ENCODE measurements around the gene FAM227B.
"Not testable (repeated sequence)": the region's sequence is repeated elsewhere in the genome, so short reads cannot be mapped to it uniquely, and the experiment has no call there.

The FAM227B gene

DNA sequence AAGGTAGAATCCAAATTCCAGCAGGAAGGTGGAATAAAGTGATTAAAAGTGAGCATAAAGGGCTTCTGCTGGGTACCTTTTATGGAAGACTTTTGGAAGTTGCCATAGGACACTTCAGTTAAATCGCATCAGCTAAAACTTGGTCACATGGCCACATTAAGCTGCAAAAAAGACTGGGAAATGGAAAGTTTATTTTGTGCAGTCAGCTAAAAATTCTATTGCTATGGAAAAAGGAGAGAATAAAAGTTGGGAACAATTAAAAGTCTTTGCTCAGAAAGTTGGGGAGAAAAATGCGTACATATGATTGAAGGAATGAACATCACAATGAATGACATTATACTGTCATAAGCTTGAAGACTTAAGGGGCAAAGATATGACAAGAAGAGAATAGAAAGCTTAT lies 148.3 kb downstream of the FAM227B start:
- Histone ChIP-seq H3K9ac (ENCODE audit: insufficient read length) (no peak overlapping the region), H3K4me3 (no peak overlapping the region), H3K27ac (no peak overlapping the region), H3K9me3 (ENCODE audit: low read depth, low read length) (no peaks in the 10 kb centered on the region), H3K36me3 (ENCODE audit: insufficient read depth, low read length) (no peaks in the 10 kb centered on the region)
- TF ChIP-seq POLR2AphosphoS5 (IDR thresholded peaks at IDR 0.05; ENCODE audit: borderline replicate concordance, low read depth, low read length) (no peak), FOXP2 (optimal IDR thresholded peaks at IDR 0.05; ENCODE audit: control extremely low read depth, extremely low read length, insufficient read depth) (no peak), EZH2 (IDR thresholded peaks at IDR 0.05) (no peak)
- DNase-seq (ENCODE audit: low read depth, low spot score) = no peak

DNA sequence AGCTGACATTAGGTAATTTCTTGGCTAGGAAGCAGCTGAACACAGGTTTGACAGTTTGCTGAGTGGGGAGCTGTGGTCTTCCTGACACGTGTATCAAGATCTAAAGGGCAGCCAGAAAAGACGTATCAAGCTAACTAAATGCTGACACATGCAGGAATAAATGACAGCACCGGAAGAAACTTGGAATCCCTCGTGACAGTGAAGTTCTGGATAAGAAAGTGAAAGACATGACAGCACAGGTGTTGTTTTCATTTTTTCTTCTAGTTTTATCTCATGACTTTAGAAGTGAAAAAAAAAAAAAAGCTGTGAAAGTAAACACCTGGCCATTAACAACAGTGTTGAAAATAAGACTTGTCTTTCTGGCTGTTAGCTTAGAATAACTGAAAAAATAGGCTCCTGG lies 148.9 kb downstream of the FAM227B start:
- no peak for DNase-seq (ENCODE audit: low read depth, low spot score)
- TF ChIP-seq POLR2AphosphoS5 (IDR thresholded peaks at IDR 0.05; ENCODE audit: borderline replicate concordance, low read depth, low read length) (no peak), FOXP2 (optimal IDR thresholded peaks at IDR 0.05; ENCODE audit: control extremely low read depth, extremely low read length, insufficient read depth) (no peak), EZH2 (IDR thresholded peaks at IDR 0.05) (no peak)
- H3K36me3 ChIP-seq (ENCODE audit: insufficient read depth, low read length) = no peaks in the 10 kb centered on the region
- no peaks in the 10 kb centered on the region for H3K9me3 ChIP-seq (ENCODE audit: low read depth, low read length)
- H3K9ac ChIP-seq (ENCODE audit: insufficient read length) = no peak overlapping the region
- H3K4me3 ChIP-seq = no peak overlapping the region
- no peak overlapping the region for H3K27ac ChIP-seq

DNA sequence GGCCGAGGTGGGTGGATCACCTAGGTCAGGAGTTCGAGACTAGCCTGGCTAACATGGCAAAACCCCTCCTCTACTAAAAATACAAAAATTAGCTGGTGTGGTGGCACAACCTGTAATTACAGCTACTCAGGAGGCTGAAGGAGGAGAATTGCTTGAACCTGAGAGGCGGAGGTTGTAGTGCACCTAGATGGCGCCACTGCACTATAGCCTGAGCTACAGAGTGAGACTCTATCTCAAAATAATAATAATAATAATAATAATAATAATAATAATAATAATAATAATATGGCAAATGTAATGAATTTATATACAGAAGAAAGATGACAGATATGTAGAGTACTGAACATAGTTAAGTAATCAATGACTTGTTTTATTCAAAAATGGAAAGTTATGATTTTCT lies 149.4 kb downstream of the FAM227B start:
- not testable (repeated sequence) for H3K27ac ChIP-seq; H3K4me3 ChIP-seq; H3K9me3 ChIP-seq (ENCODE audit: low read depth, low read length); DNase-seq (ENCODE audit: low read depth, low spot score); H3K9ac ChIP-seq (ENCODE audit: insufficient read length); H3K36me3 ChIP-seq (ENCODE audit: insufficient read depth, low read length)

DNA sequence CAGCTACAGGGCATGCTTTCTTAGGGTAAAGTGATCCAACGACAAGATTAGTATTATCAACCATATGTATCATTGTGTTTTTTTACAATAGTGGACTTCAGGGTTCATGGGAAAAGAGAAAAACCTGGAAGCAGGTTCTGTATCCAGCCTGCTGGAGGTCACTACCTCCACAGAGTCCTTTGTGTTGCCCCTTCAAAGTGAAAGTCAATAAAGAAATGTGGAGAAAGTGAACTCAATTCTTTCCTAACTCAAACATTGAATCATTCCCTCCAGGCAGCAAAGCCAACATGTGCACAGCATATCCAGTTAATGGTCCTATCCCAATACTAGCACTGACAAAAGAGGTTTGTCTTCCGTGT lies 152.2 kb downstream of the FAM227B start:
- Histone ChIP-seq H3K9me3 (ENCODE audit: low read depth, low read length) (no peaks in the 10 kb centered on the region), H3K36me3 (ENCODE audit: insufficient read depth, low read length) (no peaks in the 10 kb centered on the region), H3K27ac (no peak overlapping the region), H3K9ac (ENCODE audit: insufficient read length) (no peak overlapping the region), H3K4me3 (no peak overlapping the region)
- no peak for TF ChIP-seq POLR2AphosphoS5 (IDR thresholded peaks at IDR 0.05; ENCODE audit: borderline replicate concordance, low read depth, low read length)
- TF ChIP-seq FOXP2 (optimal IDR thresholded peaks at IDR 0.05; ENCODE audit: control extremely low read depth, extremely low read length, insufficient read depth) = no peak
- TF ChIP-seq EZH2 (IDR thresholded peaks at IDR 0.05) = no peak
- DNase-seq (ENCODE audit: low read depth, low spot score) = no peak

DNA sequence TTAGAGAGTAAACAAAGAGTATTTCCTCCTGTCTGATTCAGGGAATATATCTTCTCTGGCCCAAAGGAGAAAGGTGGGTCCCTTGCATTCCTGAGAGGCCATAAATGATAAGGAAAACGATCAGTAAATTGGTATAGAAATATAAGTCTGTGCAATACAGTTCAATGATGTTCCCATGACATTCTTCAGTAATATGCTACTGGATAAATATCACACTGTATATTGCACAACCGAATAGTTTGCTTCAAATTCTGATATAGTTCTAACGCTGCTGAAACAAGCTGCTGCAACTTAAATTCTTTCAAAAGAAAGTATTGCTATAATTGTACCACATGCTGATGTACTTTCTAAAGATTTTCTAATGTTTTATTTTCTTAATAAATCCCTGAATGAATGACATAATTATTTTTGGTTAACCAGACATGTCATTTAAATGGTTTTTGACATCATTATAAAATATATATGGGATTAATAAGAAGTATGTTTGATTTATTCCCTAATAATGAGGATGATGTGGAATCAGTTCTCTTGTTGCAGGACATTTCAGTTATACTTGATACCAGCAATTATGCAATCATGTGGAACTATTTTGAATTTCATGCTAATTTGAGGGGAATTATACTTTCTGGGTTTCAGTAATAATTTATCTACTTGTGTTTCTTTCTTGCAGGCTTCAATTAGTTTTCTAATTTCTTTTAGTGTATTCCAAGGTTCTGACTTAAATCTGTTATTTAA lies 152.7 kb downstream of the FAM227B start:
- Histone ChIP-seq H3K9me3 (ENCODE audit: low read depth, low read length) (no peaks in the 10 kb centered on the region), H3K36me3 (ENCODE audit: insufficient read depth, low read length) (no peaks in the 10 kb centered on the region), H3K9ac (ENCODE audit: insufficient read length) (no peak overlapping the region), H3K27ac (no peak overlapping the region), H3K4me3 (no peak overlapping the region)
- TF ChIP-seq FOXP2 (optimal IDR thresholded peaks at IDR 0.05; ENCODE audit: control extremely low read depth, extremely low read length, insufficient read depth) (no peak), POLR2AphosphoS5 (IDR thresholded peaks at IDR 0.05; ENCODE audit: borderline replicate concordance, low read depth, low read length) (no peak), EZH2 (IDR thresholded peaks at IDR 0.05) (no peak)
- DNase-seq (ENCODE audit: low read depth, low spot score) = peak; percentile 8

DNA sequence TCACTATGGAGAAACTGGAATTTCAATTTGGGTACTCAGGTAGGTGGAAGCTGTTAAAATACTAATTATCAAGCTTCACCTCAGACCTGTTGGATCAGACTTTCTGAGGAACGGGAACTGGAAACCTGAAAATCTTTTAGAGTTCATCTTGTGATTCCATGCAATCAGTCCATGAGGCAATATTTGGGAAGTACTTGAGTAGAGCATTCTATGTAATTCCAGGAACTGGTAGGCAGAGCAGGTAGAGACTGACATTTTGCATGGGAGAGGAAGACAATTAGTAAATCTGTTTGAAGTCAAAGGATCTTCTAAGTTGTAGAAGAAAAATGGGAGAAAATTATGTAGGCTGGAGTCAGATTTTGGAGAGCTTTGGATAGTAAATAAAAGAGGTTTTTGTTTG lies 154.5 kb downstream of the FAM227B start:
- no peak overlapping the region for H3K27ac ChIP-seq
- no peak overlapping the region for H3K9ac ChIP-seq (ENCODE audit: insufficient read length)
- no peaks in the 10 kb centered on the region for H3K9me3 ChIP-seq (ENCODE audit: low read depth, low read length)
- no peak overlapping the region for H3K4me3 ChIP-seq
- H3K36me3 ChIP-seq (ENCODE audit: insufficient read depth, low read length) = no peaks in the 10 kb centered on the region
- DNase-seq (ENCODE audit: low read depth, low spot score) = no peak
- TF ChIP-seq FOXP2 (optimal IDR thresholded peaks at IDR 0.05; ENCODE audit: control extremely low read depth, extremely low read length, insufficient read depth) (no peak), POLR2AphosphoS5 (IDR thresholded peaks at IDR 0.05; ENCODE audit: borderline replicate concordance, low read depth, low read length) (no peak), EZH2 (IDR thresholded peaks at IDR 0.05) (no peak)

DNA sequence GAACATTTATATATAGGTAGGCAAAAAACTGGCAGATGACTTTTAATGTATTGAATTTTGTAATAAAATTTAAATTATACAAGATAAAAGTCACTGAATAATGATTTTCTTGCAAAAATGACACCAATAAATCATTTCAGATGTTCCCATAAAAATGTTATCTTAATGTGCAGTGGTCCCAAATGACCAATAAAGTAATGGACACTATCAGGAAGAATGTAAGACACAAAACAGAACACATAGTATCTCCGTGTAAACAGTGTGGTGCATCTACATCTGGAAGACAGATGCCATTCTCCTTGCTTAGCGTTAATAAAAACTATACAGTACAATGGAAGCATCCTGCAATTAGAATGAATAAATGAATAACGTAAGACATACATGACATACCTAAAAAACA lies 156.1 kb downstream of the FAM227B start:
- Histone ChIP-seq H3K4me3 (no peak overlapping the region), H3K27ac (no peak overlapping the region), H3K9me3 (ENCODE audit: low read depth, low read length) (no peaks in the 10 kb centered on the region), H3K36me3 (ENCODE audit: insufficient read depth, low read length) (no peaks in the 10 kb centered on the region), H3K9ac (ENCODE audit: insufficient read length) (no peak overlapping the region)
- DNase-seq (ENCODE audit: low read depth, low spot score) = no peak
- TF ChIP-seq EZH2 (IDR thresholded peaks at IDR 0.05) (no peak), FOXP2 (optimal IDR thresholded peaks at IDR 0.05; ENCODE audit: control extremely low read depth, extremely low read length, insufficient read depth) (no peak), POLR2AphosphoS5 (IDR thresholded peaks at IDR 0.05; ENCODE audit: borderline replicate concordance, low read depth, low read length) (no peak)

DNA sequence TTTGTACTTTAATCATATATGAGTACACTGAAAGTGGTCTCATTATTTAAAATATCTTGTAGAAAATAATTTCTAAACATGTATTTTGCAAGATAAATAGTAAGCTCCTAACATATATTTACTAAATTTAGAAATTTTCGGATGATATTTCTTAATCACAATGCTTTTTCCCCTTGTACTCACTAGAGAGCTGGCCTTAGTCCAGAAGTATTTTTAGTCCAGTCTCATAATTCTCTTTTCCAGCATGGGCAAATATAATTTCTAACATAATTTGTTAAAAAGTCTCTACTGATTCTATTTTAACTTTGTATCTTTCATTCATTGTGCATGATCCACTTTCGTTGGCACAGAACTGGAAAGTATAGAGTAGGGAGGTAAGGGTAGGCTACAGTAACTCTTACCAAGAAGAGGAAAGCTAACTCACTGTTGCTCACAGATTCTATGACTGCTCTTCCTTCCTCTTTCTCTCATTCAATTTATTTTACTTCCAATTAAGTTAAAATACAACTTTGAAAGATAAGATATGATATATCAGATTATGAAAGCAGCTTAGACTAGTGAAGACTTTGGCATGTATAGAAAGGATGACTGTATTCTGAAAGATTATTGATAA lies 158.3 kb downstream of the FAM227B start:
- DNase-seq (ENCODE audit: low read depth, low spot score) = no peak
- Histone ChIP-seq H3K9me3 (ENCODE audit: low read depth, low read length) (no peaks in the 10 kb centered on the region), H3K4me3 (no peak overlapping the region), H3K36me3 (ENCODE audit: insufficient read depth, low read length) (no peaks in the 10 kb centered on the region), H3K27ac (no peak overlapping the region), H3K9ac (ENCODE audit: insufficient read length) (no peak overlapping the region)
- TF ChIP-seq FOXP2 (optimal IDR thresholded peaks at IDR 0.05; ENCODE audit: control extremely low read depth, extremely low read length, insufficient read depth) (no peak), EZH2 (IDR thresholded peaks at IDR 0.05) (no peak), POLR2AphosphoS5 (IDR thresholded peaks at IDR 0.05; ENCODE audit: borderline replicate concordance, low read depth, low read length) (no peak)

Data from SK-N-MC (cell line).